Liver (tissue), 9 donors: ENCODE measurements around the gene TMEM164. TPM values are rescaled to one million over a fixed set of nuclear protein-coding genes. Genes with fewer than 3 reads are reported as not detected.

Experiments used
- DNase-seq: peaks from one replicate; pipeline ENCODE4 v3.0.0-alpha.2; 2017; ENCODE audit warnings: low spot score
- H3K27ac ChIP-seq, 2 donors: one replicate each; pipeline ENCODE4 v1.7.0; 2013; ENCODE audit warnings: inconsistent platforms in 2 of 2, low read length in 2 of 2, control low read depth in 1 of 2, low read depth in 1 of 2, mild to moderate bottlenecking in 1 of 2
- H3K27me3 ChIP-seq, 4 donors: one replicate each; pipeline versions ENCODE4 v1.6.1 to v1.7.0; 2013; ENCODE audit warnings: low read length in 3 of 4, inconsistent platforms in 1 of 4, mild to moderate bottlenecking in 1 of 4, moderate library complexity in 1 of 4; ENCODE audit not compliant: control insufficient read depth in 4 of 4, insufficient read depth in 4 of 4
- H3K36me3 ChIP-seq, 4 donors: one replicate each; pipeline versions ENCODE4 v1.6.1 to v1.7.0; 2013; ENCODE audit warnings: low read length in 3 of 4, mild to moderate bottlenecking in 3 of 4, low read depth in 1 of 4, moderate library complexity in 1 of 4; ENCODE audit not compliant: control insufficient read depth in 4 of 4, insufficient read depth in 3 of 4
- H3K4me1 ChIP-seq, 4 donors: one replicate each; pipeline versions ENCODE4 v1.6.1 to v1.7.0; 2013; ENCODE audit warnings: low read length in 3 of 4, mild to moderate bottlenecking in 3 of 4, moderate library complexity in 1 of 4; ENCODE audit not compliant: control insufficient read depth in 4 of 4, insufficient read depth in 4 of 4
- H3K4me3 ChIP-seq, 3 donors: one replicate each; pipeline versions ENCODE4 v1.6.1 to v1.7.0; 2013; ENCODE audit warnings: low read length in 3 of 3, control low read depth in 1 of 3, low read depth in 1 of 3, mild to moderate bottlenecking in 1 of 3
- H3K9ac ChIP-seq, 2 donors: one replicate each; pipeline ENCODE4 v1.7.0; 2013; ENCODE audit warnings: low read length in 2 of 2, mild to moderate bottlenecking in 2 of 2, moderate library complexity in 2 of 2, control low read depth in 1 of 2, low read depth in 1 of 2
- H3K9me3 ChIP-seq, 4 donors: one replicate each; pipeline versions ENCODE4 v1.6.1 to v1.7.0; 2013; ENCODE audit warnings: low read length in 3 of 4; ENCODE audit not compliant: control insufficient read depth in 4 of 4
- EGR1 ChIP-seq, 2 donors: IDR thresholded peaks; 2 replicates each; pipeline ENCODE4 v1.6.1; 2016 to 2018; ENCODE audit warnings: antibody characterized with exemption in 2 of 2, low read depth in 2 of 2
- FOXA2 ChIP-seq: IDR thresholded peaks from 2 replicates; pipeline ENCODE4 v1.6.1; 2016; ENCODE audit warnings: antibody characterized with exemption
- GABPA ChIP-seq, 2 donors: IDR thresholded peaks in 1 of 2; conservative IDR thresholded peaks in 1 of 2; 2 replicates each; pipeline ENCODE4 v1.6.1; 2016; ENCODE audit warnings: antibody characterized with exemption in 2 of 2, mild to moderate bottlenecking in 1 of 2, moderate library complexity in 1 of 2
- HNF4A ChIP-seq, 2 donors: conservative IDR thresholded peaks; 2 replicates each; pipeline ENCODE4 v1.6.1; 2016; ENCODE audit warnings: antibody characterized with exemption in 2 of 2, mild to moderate bottlenecking in 2 of 2
- JUND ChIP-seq, 2 donors: IDR thresholded peaks; 2 replicates each; pipeline ENCODE4 v1.6.1; 2016; ENCODE audit warnings: antibody characterized with exemption in 2 of 2
- NR2F2 ChIP-seq: IDR thresholded peaks from 2 replicates; pipeline ENCODE4 v1.6.1; 2016; ENCODE audit warnings: antibody characterized with exemption
- RAD21 ChIP-seq, 2 donors: IDR thresholded peaks; 2 replicates each; pipeline ENCODE4 v1.6.1; 2016; ENCODE audit warnings: antibody characterized with exemption in 2 of 2, mild to moderate bottlenecking in 2 of 2
- RXRA ChIP-seq, 2 donors: IDR thresholded peaks; 2 replicates each; pipeline ENCODE4 v1.6.1; 2017 to 2018; ENCODE audit warnings: antibody characterized with exemption in 2 of 2, mild to moderate bottlenecking in 1 of 2
- SP1 ChIP-seq: IDR thresholded peaks from 2 replicates; pipeline ENCODE4 v1.6.1; 2018; ENCODE audit warnings: antibody characterized with exemption, mild to moderate bottlenecking
- TAF1 ChIP-seq: conservative IDR thresholded peaks from 2 replicates; pipeline ENCODE4 v1.6.1; 2016; ENCODE audit warnings: antibody characterized with exemption, mild to moderate bottlenecking
- YY1 ChIP-seq: IDR thresholded peaks from 2 replicates; pipeline ENCODE4 v1.6.1; 2016; ENCODE audit warnings: antibody characterized with exemption, mild to moderate bottlenecking
- WGBS: extraction: QIAGEN DNeasy Blood & Tissue Kit; methylation state at CpG from one replicate; pipeline ENCODE4 v1.1.7; 2013; 5-methylcytosine and 5-hydroxymethylcytosine counted together
- polyA plus RNA-seq, 2 donors: library from polyadenylated mRNA; stranded (reverse) in 1 of 2; unstranded in 1 of 2; fragments of 200-250 nt in 1 of 2; fragments of >200 nt in 1 of 2; fragmentation: Nextera tagmentation in 1 of 2; extraction: Ambion mirVana in 1 of 2; gene quantifications; one replicate each; pipeline versions ENCODE4 v1.2.1 to v1.2.3, GENCODE V29; 2013 to 2015
- total RNA-seq, 2 donors: library from RNA; depleted of rRNA; stranded (reverse); fragments of >200 nt; gene quantifications; one replicate each; pipeline ENCODE4 v1.2.3, GENCODE V29; 2014
- TF ChIP-seq, protein P1 (sequence below): IDR thresholded peaks from 2 replicates; pipeline ENCODE4 v1.6.1; 2016; ENCODE audit warnings: antibody characterized with exemption
- TF ChIP-seq, protein P2 (sequence below): fragments of 150-350 bp; IDR thresholded peaks from 2 replicates; pipeline ENCODE4 v1.5.1; 2017; ENCODE audit warnings: improper control_type of control experiment, low read depth, low read length; ENCODE audit not compliant: missing input control
- TF ChIP-seq, protein P3 (sequence below): IDR thresholded peaks from 2 replicates; pipeline ENCODE4 v1.6.1; 2016; ENCODE audit warnings: antibody characterized with exemption
- TF ChIP-seq, protein P4 (sequence below): IDR thresholded peaks from 2 replicates; pipeline ENCODE4 v1.6.1; 2016; ENCODE audit warnings: antibody characterized with exemption, mild to moderate bottlenecking
- donor health status: healthy.
- donor health status: healthy.
- donor health status: healthy.
- donor health status: healthy.
- donor health status: healthy.

Gene TMEM164
- total and polyA plus RNA-seq, 4 donors, result 0.40 to 8.5 (median 2.9) TPM

DNA sequence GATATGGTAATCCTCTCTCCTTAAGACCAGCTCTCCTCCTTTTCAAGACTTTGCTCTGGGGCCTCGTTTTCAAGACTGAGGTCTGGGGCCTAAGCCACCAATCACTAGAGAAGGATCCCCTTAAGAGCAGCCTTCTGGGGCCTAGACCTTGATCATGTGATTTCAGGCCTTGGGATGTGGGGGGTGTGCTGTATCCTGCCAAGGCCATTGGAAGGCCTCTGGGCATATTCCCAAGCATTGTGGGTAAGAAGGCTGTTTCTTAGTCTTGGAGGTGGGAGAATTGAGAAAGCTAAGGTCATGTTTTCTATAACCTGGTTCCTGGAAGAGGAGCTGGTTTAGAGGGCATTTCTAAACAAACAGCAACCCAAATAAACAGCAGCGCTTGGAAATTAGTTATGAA, 12.1 kb downstream of the TMEM164 start (continued):
- TF ChIP-seq GABPA (IDR thresholded peaks at IDR 0.05 in 1 of 2, conservative IDR thresholded peaks at IDR 0.05 in 1 of 2) (no peak), YY1 (no peak)

DNA sequence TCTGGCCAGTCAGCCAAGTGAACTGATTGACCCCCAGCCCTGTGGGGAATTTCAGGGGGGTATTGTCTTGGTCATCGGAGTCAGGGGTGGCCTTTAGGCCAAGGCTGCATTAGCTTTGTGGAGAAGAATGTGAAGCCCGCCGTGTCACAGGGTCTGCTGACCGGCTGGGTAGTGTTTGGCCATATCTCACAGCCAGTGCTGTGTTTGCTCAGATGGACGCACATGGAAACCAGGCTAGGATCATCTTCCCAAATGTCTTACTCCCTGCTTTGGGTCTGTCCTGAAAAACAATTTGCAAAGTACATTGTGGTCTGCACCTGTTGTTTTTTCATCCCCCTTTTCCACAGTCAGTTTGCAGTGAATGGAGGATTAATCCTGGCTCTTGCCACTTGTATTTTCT, 13.0 kb downstream of the TMEM164 start:
- H3K4me1 ChIP-seq, result no peaks in the 10 kb centered on the region
- 94% methylated on average over 5 of the region's 5 CpGs for WGBS
- no peak overlapping the region for H3K4me3 ChIP-seq
- H3K36me3 ChIP-seq, result no peaks in the 10 kb centered on the region
- H3K27ac ChIP-seq, result no peak overlapping the region
- no peak for DNase-seq
- TF ChIP-seq FOXA2, result no peak
- no peak for TF ChIP-seq TAF1
- TF ChIP-seq EGR1 (IDR thresholded peaks at IDR 0.05; ENCODE audit: low read depth in 2 of 2), result no peak
- TF ChIP-seq, protein P1, sequence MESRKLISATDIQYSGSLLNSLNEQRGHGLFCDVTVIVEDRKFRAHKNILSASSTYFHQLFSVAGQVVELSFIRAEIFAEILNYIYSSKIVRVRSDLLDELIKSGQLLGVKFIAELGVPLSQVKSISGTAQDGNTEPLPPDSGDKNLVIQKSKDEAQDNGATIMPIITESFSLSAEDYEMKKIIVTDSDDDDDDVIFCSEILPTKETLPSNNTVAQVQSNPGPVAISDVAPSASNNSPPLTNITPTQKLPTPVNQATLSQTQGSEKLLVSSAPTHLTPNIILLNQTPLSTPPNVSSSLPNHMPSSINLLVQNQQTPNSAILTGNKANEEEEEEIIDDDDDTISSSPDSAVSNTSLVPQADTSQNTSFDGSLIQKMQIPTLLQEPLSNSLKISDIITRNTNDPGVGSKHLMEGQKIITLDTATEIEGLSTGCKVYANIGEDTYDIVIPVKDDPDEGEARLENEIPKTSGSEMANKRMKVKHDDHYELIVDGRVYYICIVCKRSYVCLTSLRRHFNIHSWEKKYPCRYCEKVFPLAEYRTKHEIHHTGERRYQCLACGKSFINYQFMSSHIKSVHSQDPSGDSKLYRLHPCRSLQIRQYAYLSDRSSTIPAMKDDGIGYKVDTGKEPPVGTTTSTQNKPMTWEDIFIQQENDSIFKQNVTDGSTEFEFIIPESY, result no peak
- H3K9me3 ChIP-seq, result no peaks in the 10 kb centered on the region
- no peak overlapping the region for H3K9ac ChIP-seq
- H3K27me3 ChIP-seq, result no peaks in the 10 kb centered on the region

DNA sequence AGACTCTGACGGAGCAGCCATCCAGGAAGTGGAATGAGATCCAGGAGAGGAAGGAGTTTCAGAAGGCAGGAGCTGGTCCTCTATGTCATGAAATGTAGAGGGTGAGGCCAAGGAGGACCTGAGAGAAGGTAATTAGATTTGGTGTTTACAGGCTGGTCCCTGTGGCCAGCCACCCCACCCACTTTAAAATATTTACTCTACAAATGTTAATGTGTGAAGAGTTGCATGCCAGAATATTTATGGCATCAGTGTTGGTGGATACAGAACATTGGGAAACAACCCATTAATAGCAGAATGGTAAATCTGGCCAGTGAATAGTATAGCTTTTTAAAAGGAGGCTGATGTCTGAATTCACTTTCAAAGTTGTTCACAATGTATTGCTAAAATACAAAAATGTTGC, 17.6 kb downstream of the TMEM164 start:
- TF ChIP-seq SP1 (no peak), NR2F2 (no peak)
- H3K27ac ChIP-seq, result no peak overlapping the region
- peaks cover 0 to 4% (median 0%) of the 10 kb centered on the region in 4 donors for H3K27me3 ChIP-seq
- no peak overlapping the region for H3K9ac ChIP-seq
- no peak for DNase-seq
- no peaks in the 10 kb centered on the region for H3K9me3 ChIP-seq
- 91% methylated on average over 1 of the region's 1 CpG for WGBS
- no peaks in the 10 kb centered on the region for H3K4me1 ChIP-seq
- no peak overlapping the region for H3K4me3 ChIP-seq
- no peaks in the 10 kb centered on the region for H3K36me3 ChIP-seq

DNA sequence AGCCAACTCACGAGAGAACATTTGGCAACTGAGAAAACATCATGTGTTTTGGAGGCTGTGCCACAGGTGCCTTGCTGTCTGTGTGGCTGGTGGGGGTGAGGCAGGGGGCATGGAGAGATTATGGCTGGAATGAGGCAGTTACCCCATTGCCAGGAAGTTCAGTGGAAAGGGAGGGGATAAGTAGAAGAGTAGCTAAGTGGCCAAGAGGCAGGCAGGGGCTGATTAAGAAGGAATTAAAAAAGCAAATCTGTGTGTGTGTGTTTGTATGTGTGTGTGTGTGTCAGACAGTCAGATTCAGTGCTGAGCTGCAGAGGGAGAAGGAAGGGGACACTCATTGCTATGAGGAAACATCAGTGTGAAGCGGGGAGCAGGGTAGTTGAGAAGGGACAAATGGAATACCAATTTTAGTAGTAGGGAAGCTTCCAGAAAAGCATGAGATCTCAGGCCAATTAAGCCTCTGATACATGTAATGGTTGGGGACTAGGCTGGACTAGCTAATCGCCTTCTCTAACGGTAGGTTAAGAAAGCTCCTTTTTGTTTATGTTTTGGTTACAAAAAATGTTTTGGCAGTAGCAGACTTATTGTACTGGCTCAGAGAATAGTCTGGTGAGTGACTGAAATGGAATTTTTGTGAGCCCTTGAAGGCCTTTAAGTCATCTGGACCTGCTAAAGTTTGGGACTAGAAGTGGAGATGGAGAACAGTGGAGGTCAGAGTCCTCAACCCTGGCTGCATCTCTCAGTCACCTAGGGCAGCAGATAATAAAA, 18.5 kb downstream of the TMEM164 start:
- Histone ChIP-seq H3K27me3 (peaks cover 0 to 4% (median 0%) of the 10 kb centered on the region in 4 donors), H3K4me1 (no peaks in the 10 kb centered on the region), H3K36me3 (no peaks in the 10 kb centered on the region), H3K4me3 (no peak overlapping the region), H3K9me3 (no peaks in the 10 kb centered on the region), H3K27ac (no peak overlapping the region), H3K9ac (no peak overlapping the region)
- DNase-seq, result no peak
- WGBS, result 84% methylated on average over 4 of the region's 4 CpGs
- TF ChIP-seq RXRA (IDR thresholded peaks at IDR 0.05) (no peak), RAD21 (IDR thresholded peaks at IDR 0.05) (no peak), SP1 (no peak), TAF1 (no peak), HNF4A (conservative IDR thresholded peaks at IDR 0.05) (no peak), NR2F2 (no peak), FOXA2 (no peak), JUND (IDR thresholded peaks at IDR 0.05) (no peak), EGR1 (IDR thresholded peaks at IDR 0.05; ENCODE audit: low read depth in 2 of 2) (no peak), YY1 (no peak)
- TF ChIP-seq, protein P1, result no peak
- TF ChIP-seq, protein P2, sequence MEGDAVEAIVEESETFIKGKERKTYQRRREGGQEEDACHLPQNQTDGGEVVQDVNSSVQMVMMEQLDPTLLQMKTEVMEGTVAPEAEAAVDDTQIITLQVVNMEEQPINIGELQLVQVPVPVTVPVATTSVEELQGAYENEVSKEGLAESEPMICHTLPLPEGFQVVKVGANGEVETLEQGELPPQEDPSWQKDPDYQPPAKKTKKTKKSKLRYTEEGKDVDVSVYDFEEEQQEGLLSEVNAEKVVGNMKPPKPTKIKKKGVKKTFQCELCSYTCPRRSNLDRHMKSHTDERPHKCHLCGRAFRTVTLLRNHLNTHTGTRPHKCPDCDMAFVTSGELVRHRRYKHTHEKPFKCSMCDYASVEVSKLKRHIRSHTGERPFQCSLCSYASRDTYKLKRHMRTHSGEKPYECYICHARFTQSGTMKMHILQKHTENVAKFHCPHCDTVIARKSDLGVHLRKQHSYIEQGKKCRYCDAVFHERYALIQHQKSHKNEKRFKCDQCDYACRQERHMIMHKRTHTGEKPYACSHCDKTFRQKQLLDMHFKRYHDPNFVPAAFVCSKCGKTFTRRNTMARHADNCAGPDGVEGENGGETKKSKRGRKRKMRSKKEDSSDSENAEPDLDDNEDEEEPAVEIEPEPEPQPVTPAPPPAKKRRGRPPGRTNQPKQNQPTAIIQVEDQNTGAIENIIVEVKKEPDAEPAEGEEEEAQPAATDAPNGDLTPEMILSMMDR, result no peak
- TF ChIP-seq, protein P3, sequence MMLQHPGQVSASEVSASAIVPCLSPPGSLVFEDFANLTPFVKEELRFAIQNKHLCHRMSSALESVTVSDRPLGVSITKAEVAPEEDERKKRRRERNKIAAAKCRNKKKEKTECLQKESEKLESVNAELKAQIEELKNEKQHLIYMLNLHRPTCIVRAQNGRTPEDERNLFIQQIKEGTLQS, result no peak
- TF ChIP-seq, protein P4, sequence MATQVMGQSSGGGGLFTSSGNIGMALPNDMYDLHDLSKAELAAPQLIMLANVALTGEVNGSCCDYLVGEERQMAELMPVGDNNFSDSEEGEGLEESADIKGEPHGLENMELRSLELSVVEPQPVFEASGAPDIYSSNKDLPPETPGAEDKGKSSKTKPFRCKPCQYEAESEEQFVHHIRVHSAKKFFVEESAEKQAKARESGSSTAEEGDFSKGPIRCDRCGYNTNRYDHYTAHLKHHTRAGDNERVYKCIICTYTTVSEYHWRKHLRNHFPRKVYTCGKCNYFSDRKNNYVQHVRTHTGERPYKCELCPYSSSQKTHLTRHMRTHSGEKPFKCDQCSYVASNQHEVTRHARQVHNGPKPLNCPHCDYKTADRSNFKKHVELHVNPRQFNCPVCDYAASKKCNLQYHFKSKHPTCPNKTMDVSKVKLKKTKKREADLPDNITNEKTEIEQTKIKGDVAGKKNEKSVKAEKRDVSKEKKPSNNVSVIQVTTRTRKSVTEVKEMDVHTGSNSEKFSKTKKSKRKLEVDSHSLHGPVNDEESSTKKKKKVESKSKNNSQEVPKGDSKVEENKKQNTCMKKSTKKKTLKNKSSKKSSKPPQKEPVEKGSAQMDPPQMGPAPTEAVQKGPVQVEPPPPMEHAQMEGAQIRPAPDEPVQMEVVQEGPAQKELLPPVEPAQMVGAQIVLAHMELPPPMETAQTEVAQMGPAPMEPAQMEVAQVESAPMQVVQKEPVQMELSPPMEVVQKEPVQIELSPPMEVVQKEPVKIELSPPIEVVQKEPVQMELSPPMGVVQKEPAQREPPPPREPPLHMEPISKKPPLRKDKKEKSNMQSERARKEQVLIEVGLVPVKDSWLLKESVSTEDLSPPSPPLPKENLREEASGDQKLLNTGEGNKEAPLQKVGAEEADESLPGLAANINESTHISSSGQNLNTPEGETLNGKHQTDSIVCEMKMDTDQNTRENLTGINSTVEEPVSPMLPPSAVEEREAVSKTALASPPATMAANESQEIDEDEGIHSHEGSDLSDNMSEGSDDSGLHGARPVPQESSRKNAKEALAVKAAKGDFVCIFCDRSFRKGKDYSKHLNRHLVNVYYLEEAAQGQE, result no peak
